ENCODE measurements around the gene C9orf43.

C9orf43 gene

DNA sequence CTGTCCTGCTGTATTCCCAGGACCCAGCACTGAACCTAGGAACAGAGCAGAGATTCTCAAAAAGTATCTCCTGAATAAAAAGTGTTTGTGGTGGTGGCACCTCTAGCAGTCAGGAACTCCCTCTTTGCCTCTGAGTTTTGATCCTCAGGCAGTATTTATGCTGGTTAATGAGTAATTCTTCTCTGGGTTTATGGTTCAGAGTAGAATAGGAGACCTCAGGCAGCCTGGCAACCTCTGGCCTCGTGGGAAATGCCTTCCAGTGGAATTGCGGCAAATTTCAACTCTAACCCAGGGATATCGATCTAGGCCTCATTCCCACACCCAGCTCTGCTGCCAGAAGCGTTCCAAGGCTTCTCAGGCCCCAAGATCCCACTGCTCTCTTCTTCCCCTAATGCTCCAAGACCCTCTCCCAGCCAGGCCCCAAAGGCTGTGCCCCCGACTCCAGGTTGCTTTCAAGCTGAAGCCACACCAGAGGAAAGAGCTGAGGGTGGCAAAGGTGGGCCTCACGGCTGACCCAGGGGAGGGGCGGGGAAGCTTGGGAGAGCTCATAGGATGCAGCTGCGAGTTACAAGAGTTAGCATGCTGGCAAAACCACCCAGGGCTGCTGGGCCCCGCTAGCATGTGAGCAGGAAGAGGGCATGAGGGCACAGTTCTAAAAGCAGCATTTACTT, 22.9 kb upstream of the C9orf43 start:
- no peak for DNase-seq (ENCODE audit: insufficient read length)
- TF ChIP-seq POLR2AphosphoS5 (IDR thresholded peaks at IDR 0.05; ENCODE audit: low read depth, low read length) (no peak), POLR2A (IDR thresholded peaks at IDR 0.05; ENCODE audit: low read depth, low read length) (no peak), TAF1 (IDR thresholded peaks at IDR 0.05; ENCODE audit: borderline replicate concordance, low read depth, low read length) (no peak)
- FAIRE-seq = no peak

- no peak for DNase-seq (ENCODE audit: insufficient read length)
- no peak for FAIRE-seq
- TF ChIP-seq TAF1 (IDR thresholded peaks at IDR 0.05; ENCODE audit: borderline replicate concordance, low read depth, low read length) = no peak
- no peak for TF ChIP-seq POLR2AphosphoS5 (IDR thresholded peaks at IDR 0.05; ENCODE audit: low read depth, low read length)
- no peak for TF ChIP-seq POLR2A (IDR thresholded peaks at IDR 0.05; ENCODE audit: low read depth, low read length)
These were observed 21.7 kb upstream of the C9orf43 start for GRCh38 chr9:113388833-113389232.

- FAIRE-seq (no peak), DNase-seq (ENCODE audit: insufficient read length) (no peak)
- TF ChIP-seq POLR2AphosphoS5 (IDR thresholded peaks at IDR 0.05; ENCODE audit: low read depth, low read length) (no peak), TAF1 (IDR thresholded peaks at IDR 0.05; ENCODE audit: borderline replicate concordance, low read depth, low read length) (no peak), POLR2A (IDR thresholded peaks at IDR 0.05; ENCODE audit: low read depth, low read length) (no peak)
These were observed 21.1 kb upstream of the C9orf43 start for GRCh38 chr9:113389451-113389850.

DNA sequence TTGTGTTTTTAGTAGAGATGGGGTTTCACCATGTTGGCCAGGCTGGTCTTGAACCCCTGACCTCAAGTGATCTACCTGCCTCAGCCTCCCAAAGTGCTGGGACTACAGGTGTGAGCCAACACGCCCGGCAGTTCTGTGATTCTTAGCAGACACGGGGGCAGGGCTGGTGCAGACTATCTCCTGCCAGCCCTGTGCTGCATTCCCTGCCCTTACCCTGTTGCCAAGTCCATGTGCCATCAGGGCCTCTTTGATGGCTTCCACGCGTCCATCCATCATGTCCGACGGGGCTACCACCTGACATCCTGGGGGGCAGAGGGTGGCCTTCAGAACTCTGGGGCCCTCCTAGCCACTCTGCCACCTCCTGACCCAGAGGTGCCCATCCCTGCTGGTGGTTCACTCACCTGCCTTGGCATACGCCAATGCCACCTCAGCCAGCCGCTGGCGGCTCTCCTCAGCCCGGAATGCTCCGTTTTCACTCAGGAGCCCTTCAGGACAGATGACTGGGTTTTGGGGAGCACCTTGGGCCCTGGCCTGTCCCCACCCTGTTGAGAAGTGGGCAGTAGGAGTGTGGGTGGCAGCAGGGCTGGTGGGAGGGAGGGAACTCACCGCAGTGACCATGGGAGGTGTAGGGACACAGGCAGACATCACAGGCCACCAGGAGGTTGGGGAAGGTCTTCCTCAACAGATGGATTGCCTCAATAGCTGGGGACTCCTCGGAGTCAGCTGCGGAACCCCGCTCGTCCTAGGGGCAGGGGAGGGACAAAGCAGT, 20.2 kb upstream of the C9orf43 start:
- FAIRE-seq = no peak
- TF ChIP-seq POLR2AphosphoS5 (IDR thresholded peaks at IDR 0.05; ENCODE audit: low read depth, low read length) (no peak), TAF1 (IDR thresholded peaks at IDR 0.05; ENCODE audit: borderline replicate concordance, low read depth, low read length) (no peak), POLR2A (IDR thresholded peaks at IDR 0.05; ENCODE audit: low read depth, low read length) (no peak)
- DNase-seq (ENCODE audit: insufficient read length) = no peak

- TF ChIP-seq TAF1 (IDR thresholded peaks at IDR 0.05; ENCODE audit: borderline replicate concordance, low read depth, low read length) = no peak
- TF ChIP-seq POLR2A (IDR thresholded peaks at IDR 0.05; ENCODE audit: low read depth, low read length) = no peak
- TF ChIP-seq POLR2AphosphoS5 (IDR thresholded peaks at IDR 0.05; ENCODE audit: low read depth, low read length) = no peak
- no peak for DNase-seq (ENCODE audit: insufficient read length)
- FAIRE-seq = no peak
These were observed 18.6 kb upstream of the C9orf43 start for GRCh38 chr9:113391917-113392316.

- TF ChIP-seq POLR2AphosphoS5 (IDR thresholded peaks at IDR 0.05; ENCODE audit: low read depth, low read length) = no peak
- no peak for TF ChIP-seq TAF1 (IDR thresholded peaks at IDR 0.05; ENCODE audit: borderline replicate concordance, low read depth, low read length)
- no peak for FAIRE-seq
These were observed 17.3 kb upstream of the C9orf43 start for GRCh38 chr9:113393281-113393680.

DNA sequence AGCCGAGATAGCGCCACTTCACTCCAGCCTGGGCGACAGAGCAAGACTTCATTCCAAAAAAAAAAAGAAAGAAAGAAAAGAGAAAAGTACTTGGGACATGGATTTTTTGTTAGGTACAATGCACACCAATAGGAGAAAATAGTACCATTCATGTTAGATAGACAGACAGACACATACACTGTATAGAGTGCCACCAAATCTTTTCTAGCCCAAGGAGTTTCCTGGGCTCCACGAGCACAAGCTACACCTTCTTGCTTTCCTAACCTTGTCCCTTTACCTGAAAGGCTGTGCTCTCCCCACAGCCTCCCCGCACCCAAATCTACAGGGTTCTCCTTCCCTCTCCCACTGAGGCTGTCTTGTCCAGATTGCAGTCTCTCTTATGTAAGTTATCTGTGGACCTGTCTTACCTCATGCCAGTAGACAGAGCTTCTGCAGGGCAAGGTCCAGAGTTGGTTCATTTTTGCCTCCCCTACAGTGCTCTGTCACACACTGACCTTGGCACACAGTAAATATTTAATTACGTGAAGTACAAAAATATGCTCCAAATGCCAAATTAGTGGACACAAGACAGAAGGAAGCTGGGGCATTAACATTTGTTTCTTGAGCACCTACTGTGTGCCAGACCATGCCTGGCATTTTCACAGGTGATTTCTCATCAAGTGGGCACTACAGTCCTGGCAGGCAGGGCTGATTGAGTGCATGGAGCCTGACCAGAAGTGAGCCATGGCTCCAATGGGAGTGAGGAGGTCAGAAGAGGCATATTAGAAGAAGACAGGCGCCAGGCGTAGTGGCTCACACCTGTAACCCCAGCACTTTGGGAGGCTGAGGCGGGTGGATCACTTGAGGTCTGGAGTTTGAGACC, 15.3 kb upstream of the C9orf43 start:
- FAIRE-seq (no peak), DNase-seq (ENCODE audit: insufficient read length) (no peak)
- TF ChIP-seq POLR2AphosphoS5 (IDR thresholded peaks at IDR 0.05; ENCODE audit: low read depth, low read length) = no peak
- no peak for TF ChIP-seq TAF1 (IDR thresholded peaks at IDR 0.05; ENCODE audit: borderline replicate concordance, low read depth, low read length)
- TF ChIP-seq POLR2A (IDR thresholded peaks at IDR 0.05; ENCODE audit: low read depth, low read length) = no peak

More at GRCh38 chr9:113393281-113393680, 17.3 kb upstream of the C9orf43 start:
- no peak for DNase-seq (ENCODE audit: insufficient read length)

DNA sequence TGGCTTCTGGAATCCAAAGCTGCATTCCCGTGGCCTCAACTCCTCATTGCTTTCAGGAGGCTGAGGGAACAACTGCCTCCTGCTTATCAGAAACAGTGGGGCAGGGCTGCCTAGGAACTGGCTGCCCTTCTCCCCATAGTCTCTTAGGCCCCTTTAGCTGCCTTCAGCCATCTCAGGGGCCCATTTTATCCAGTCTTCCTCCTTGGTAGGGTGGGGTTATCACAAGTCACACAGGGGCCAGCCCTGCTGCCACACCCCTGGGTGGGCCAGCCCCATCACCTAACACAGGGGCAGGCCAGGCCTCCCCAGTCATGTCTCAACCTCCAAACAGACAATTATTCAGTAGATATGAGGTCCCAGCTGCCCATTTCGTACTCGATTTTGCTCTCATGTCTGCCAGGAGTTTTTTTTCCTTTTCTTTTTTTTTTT, 13.3 kb upstream of the C9orf43 start:
- TF ChIP-seq TAF1 (IDR thresholded peaks at IDR 0.05; ENCODE audit: borderline replicate concordance, low read depth, low read length) = no peak
- no peak for TF ChIP-seq POLR2AphosphoS5 (IDR thresholded peaks at IDR 0.05; ENCODE audit: low read depth, low read length)
- TF ChIP-seq POLR2A (IDR thresholded peaks at IDR 0.05; ENCODE audit: low read depth, low read length) = no peak
- DNase-seq (ENCODE audit: insufficient read length) (no peak), FAIRE-seq (no peak)

- no peak for TF ChIP-seq TAF1 (IDR thresholded peaks at IDR 0.05; ENCODE audit: borderline replicate concordance, low read depth, low read length)
- TF ChIP-seq POLR2AphosphoS5 (IDR thresholded peaks at IDR 0.05; ENCODE audit: low read depth, low read length) = no peak
- no peak for TF ChIP-seq POLR2A (IDR thresholded peaks at IDR 0.05; ENCODE audit: low read depth, low read length)
- DNase-seq (ENCODE audit: insufficient read length) = no peak
- FAIRE-seq = no peak
These were observed 11.8 kb upstream of the C9orf43 start for GRCh38 chr9:113398796-113399195.

DNA sequence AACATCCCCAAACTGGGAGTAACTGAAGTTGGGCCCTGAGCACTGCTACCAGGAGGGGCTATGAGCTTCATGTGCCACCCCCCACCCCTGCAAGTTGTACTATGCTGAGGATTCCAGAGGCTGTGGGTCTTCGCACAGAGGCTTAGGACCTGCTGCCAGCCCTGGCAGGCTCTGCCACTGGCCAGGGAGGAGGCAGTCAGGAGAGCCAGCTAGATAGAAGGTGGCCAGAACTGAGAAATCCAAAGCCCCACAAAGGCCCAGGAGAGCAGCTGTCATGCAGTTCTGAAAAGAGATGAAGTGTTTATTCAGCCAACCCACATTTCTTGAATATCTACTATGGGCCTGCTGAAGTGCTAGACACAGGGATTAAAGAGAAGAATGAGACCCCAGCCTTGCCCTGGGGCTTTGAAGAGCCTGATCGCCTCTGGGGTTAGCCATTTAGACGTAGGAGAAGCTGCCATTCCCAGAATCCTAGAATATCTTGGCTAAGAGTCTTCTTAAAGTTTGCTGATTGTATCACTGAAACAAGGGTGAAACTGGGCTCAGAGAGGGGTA, 10.8 kb upstream of the C9orf43 start:
- DNase-seq (ENCODE audit: insufficient read length) (no peak), FAIRE-seq (no peak)
- TF ChIP-seq POLR2AphosphoS5 (IDR thresholded peaks at IDR 0.05; ENCODE audit: low read depth, low read length) (no peak), POLR2A (IDR thresholded peaks at IDR 0.05; ENCODE audit: low read depth, low read length) (no peak), TAF1 (IDR thresholded peaks at IDR 0.05; ENCODE audit: borderline replicate concordance, low read depth, low read length) (no peak)

All from GM12892 (cell line).